ENCODE data around the gene COG2.

COG2 gene

GRCh38 chr1:230679825-230680224 lies 37.5 kb downstream of the COG2 start:
- no peak overlapping the region for H3K9ac ChIP-seq (ENCODE audit: low read length)
- H3K27ac ChIP-seq (ENCODE audit: low read depth, low read length), result no peak overlapping the region
- H3K4me1 ChIP-seq (ENCODE audit: insufficient read depth, low read length), result peaks cover 13% of the 10 kb centered on the region
- no peak overlapping the region for H3K4me3 ChIP-seq (ENCODE audit: low read depth in 1 of 2, low read length in 2 of 2)
- no peaks in the 10 kb centered on the region for H3K27me3 ChIP-seq (ENCODE audit: control insufficient read depth in 1 of 2, insufficient read depth in 2 of 2, low read length in 2 of 2)
- H3K36me3 ChIP-seq (ENCODE audit: insufficient read depth, low read length), result peaks cover 46% of the 10 kb centered on the region
- H3K9me3 ChIP-seq (ENCODE audit: low read length), result no peaks in the 10 kb centered on the region

- no peak overlapping the region for H3K9ac ChIP-seq (ENCODE audit: low read length)
- no peak overlapping the region for H3K4me3 ChIP-seq (ENCODE audit: low read depth in 1 of 2, low read length in 2 of 2)
- peaks cover 50% of the 10 kb centered on the region for H3K36me3 ChIP-seq (ENCODE audit: insufficient read depth, low read length)
- H3K27ac ChIP-seq (ENCODE audit: low read depth, low read length), result no peak overlapping the region
- H3K9me3 ChIP-seq (ENCODE audit: low read length), result no peaks in the 10 kb centered on the region
- peaks cover 13% of the 10 kb centered on the region for H3K4me1 ChIP-seq (ENCODE audit: insufficient read depth, low read length)
- no peaks in the 10 kb centered on the region for H3K27me3 ChIP-seq (ENCODE audit: control insufficient read depth in 1 of 2, insufficient read depth in 2 of 2, low read length in 2 of 2)
Observed at GRCh38 chr1:230680300-230681025, 38.2 kb downstream of the COG2 start.

GRCh38 chr1:230681599-230681998 lies 39.3 kb downstream of the COG2 start:
- no peaks in the 10 kb centered on the region for H3K9me3 ChIP-seq (ENCODE audit: low read length)
- H3K4me3 ChIP-seq (ENCODE audit: low read depth in 1 of 2, low read length in 2 of 2), result no peak overlapping the region
- H3K9ac ChIP-seq (ENCODE audit: low read length), result no peak overlapping the region
- peaks cover 56% of the 10 kb centered on the region for H3K36me3 ChIP-seq (ENCODE audit: insufficient read depth, low read length)
- no peaks in the 10 kb centered on the region for H3K27me3 ChIP-seq (ENCODE audit: control insufficient read depth in 1 of 2, insufficient read depth in 2 of 2, low read length in 2 of 2)
- H3K4me1 ChIP-seq (ENCODE audit: insufficient read depth, low read length), result peaks cover 13% of the 10 kb centered on the region
- peak overlapping the region; percentile 32 for H3K27ac ChIP-seq (ENCODE audit: low read depth, low read length)

GRCh38 chr1:230682274-230682673 lies 40.0 kb downstream of the COG2 start:
- no peaks in the 10 kb centered on the region for H3K9me3 ChIP-seq (ENCODE audit: low read length)
- H3K4me3 ChIP-seq (ENCODE audit: low read depth in 1 of 2, low read length in 2 of 2), result no peak overlapping the region
- H3K27ac ChIP-seq (ENCODE audit: low read depth, low read length), result peak overlapping the region; percentile 32
- no peak overlapping the region for H3K9ac ChIP-seq (ENCODE audit: low read length)
- peaks cover 13% of the 10 kb centered on the region for H3K4me1 ChIP-seq (ENCODE audit: insufficient read depth, low read length)
- no peaks in the 10 kb centered on the region for H3K27me3 ChIP-seq (ENCODE audit: control insufficient read depth in 1 of 2, insufficient read depth in 2 of 2, low read length in 2 of 2)
- H3K36me3 ChIP-seq (ENCODE audit: insufficient read depth, low read length), result peaks cover 58% of the 10 kb centered on the region

GRCh38 chr1:230682882-230683610 lies 40.8 kb downstream of the COG2 start:
- H3K4me1 ChIP-seq (ENCODE audit: insufficient read depth, low read length), result peaks cover 13% of the 10 kb centered on the region
- H3K27ac ChIP-seq (ENCODE audit: low read depth, low read length), result no peak overlapping the region
- H3K36me3 ChIP-seq (ENCODE audit: insufficient read depth, low read length), result peaks cover 60% of the 10 kb centered on the region
- H3K9ac ChIP-seq (ENCODE audit: low read length), result no peak overlapping the region
- no peaks in the 10 kb centered on the region for H3K9me3 ChIP-seq (ENCODE audit: low read length)
- H3K4me3 ChIP-seq (ENCODE audit: low read depth in 1 of 2, low read length in 2 of 2), result no peak overlapping the region
- H3K27me3 ChIP-seq (ENCODE audit: control insufficient read depth in 1 of 2, insufficient read depth in 2 of 2, low read length in 2 of 2), result no peaks in the 10 kb centered on the region

GRCh38 chr1:230684146-230684545 lies 41.9 kb downstream of the COG2 start:
- no peak overlapping the region for H3K9ac ChIP-seq (ENCODE audit: low read length)
- H3K9me3 ChIP-seq (ENCODE audit: low read length), result no peaks in the 10 kb centered on the region
- H3K36me3 ChIP-seq (ENCODE audit: insufficient read depth, low read length), result peaks cover 59% of the 10 kb centered on the region
- H3K4me1 ChIP-seq (ENCODE audit: insufficient read depth, low read length), result peaks cover 13% of the 10 kb centered on the region
- no peak overlapping the region for H3K27ac ChIP-seq (ENCODE audit: low read depth, low read length)
- no peak overlapping the region for H3K4me3 ChIP-seq (ENCODE audit: low read depth in 1 of 2, low read length in 2 of 2)
- no peaks in the 10 kb centered on the region for H3K27me3 ChIP-seq (ENCODE audit: control insufficient read depth in 1 of 2, insufficient read depth in 2 of 2, low read length in 2 of 2)

GRCh38 chr1:230684998-230685397 lies 42.7 kb downstream of the COG2 start:
- Histone ChIP-seq H3K27ac (ENCODE audit: low read depth, low read length) (no peak overlapping the region), H3K4me3 (ENCODE audit: low read depth in 1 of 2, low read length in 2 of 2) (no peak overlapping the region), H3K9ac (ENCODE audit: low read length) (no peak overlapping the region), H3K9me3 (ENCODE audit: low read length) (no peaks in the 10 kb centered on the region), H3K27me3 (ENCODE audit: control insufficient read depth in 1 of 2, insufficient read depth in 2 of 2, low read length in 2 of 2) (no peaks in the 10 kb centered on the region), H3K4me1 (ENCODE audit: insufficient read depth, low read length) (peaks cover 13% of the 10 kb centered on the region), H3K36me3 (ENCODE audit: insufficient read depth, low read length) (peaks cover 60% of the 10 kb centered on the region)

- no peak overlapping the region for H3K9ac ChIP-seq (ENCODE audit: low read length)
- no peaks in the 10 kb centered on the region for H3K9me3 ChIP-seq (ENCODE audit: low read length)
- no peak overlapping the region for H3K27ac ChIP-seq (ENCODE audit: low read depth, low read length)
- H3K4me1 ChIP-seq (ENCODE audit: insufficient read depth, low read length), result peaks cover 10% of the 10 kb centered on the region
- peaks cover 67% of the 10 kb centered on the region for H3K36me3 ChIP-seq (ENCODE audit: insufficient read depth, low read length)
- H3K4me3 ChIP-seq (ENCODE audit: low read depth in 1 of 2, low read length in 2 of 2), result no peak overlapping the region
- no peaks in the 10 kb centered on the region for H3K27me3 ChIP-seq (ENCODE audit: control insufficient read depth in 1 of 2, insufficient read depth in 2 of 2, low read length in 2 of 2)
Observed at GRCh38 chr1:230686747-230687146, 44.5 kb downstream of the COG2 start.

GRCh38 chr1:230690101-230690500 lies 47.8 kb downstream of the COG2 start:
- Histone ChIP-seq H3K36me3 (ENCODE audit: insufficient read depth, low read length) (peaks cover 79% of the 10 kb centered on the region), H3K4me3 (ENCODE audit: low read depth in 1 of 2, low read length in 2 of 2) (no peak overlapping the region), H3K27me3 (ENCODE audit: control insufficient read depth in 1 of 2, insufficient read depth in 2 of 2, low read length in 2 of 2) (no peaks in the 10 kb centered on the region), H3K9ac (ENCODE audit: low read length) (no peak overlapping the region), H3K4me1 (ENCODE audit: insufficient read depth, low read length) (no peaks in the 10 kb centered on the region), H3K27ac (ENCODE audit: low read depth, low read length) (no peak overlapping the region), H3K9me3 (ENCODE audit: low read length) (no peaks in the 10 kb centered on the region)

GRCh38 chr1:230691615-230692014 lies 49.3 kb downstream of the COG2 start:
- no peaks in the 10 kb centered on the region for H3K27me3 ChIP-seq (ENCODE audit: control insufficient read depth in 1 of 2, insufficient read depth in 2 of 2, low read length in 2 of 2)
- no peak overlapping the region for H3K4me3 ChIP-seq (ENCODE audit: low read depth in 1 of 2, low read length in 2 of 2)
- H3K4me1 ChIP-seq (ENCODE audit: insufficient read depth, low read length), result no peaks in the 10 kb centered on the region
- H3K9me3 ChIP-seq (ENCODE audit: low read length), result no peaks in the 10 kb centered on the region
- no peak overlapping the region for H3K9ac ChIP-seq (ENCODE audit: low read length)
- no peak overlapping the region for H3K27ac ChIP-seq (ENCODE audit: low read depth, low read length)
- peaks cover 66% of the 10 kb centered on the region for H3K36me3 ChIP-seq (ENCODE audit: insufficient read depth, low read length)

GRCh38 chr1:230693221-230693620 lies 50.9 kb downstream of the COG2 start:
- Histone ChIP-seq H3K36me3 (ENCODE audit: insufficient read depth, low read length) (peaks cover 50% of the 10 kb centered on the region), H3K27me3 (ENCODE audit: control insufficient read depth in 1 of 2, insufficient read depth in 2 of 2, low read length in 2 of 2) (no peaks in the 10 kb centered on the region), H3K9me3 (ENCODE audit: low read length) (no peaks in the 10 kb centered on the region), H3K27ac (ENCODE audit: low read depth, low read length) (no peak overlapping the region), H3K9ac (ENCODE audit: low read length) (no peak overlapping the region), H3K4me3 (ENCODE audit: low read depth in 1 of 2, low read length in 2 of 2) (no peak overlapping the region), H3K4me1 (ENCODE audit: insufficient read depth, low read length) (no peaks in the 10 kb centered on the region)

- no peak overlapping the region for H3K4me3 ChIP-seq (ENCODE audit: low read depth in 1 of 2, low read length in 2 of 2)
- H3K4me1 ChIP-seq (ENCODE audit: insufficient read depth, low read length), result no peaks in the 10 kb centered on the region
- no peak overlapping the region for H3K9ac ChIP-seq (ENCODE audit: low read length)
- peaks cover 44% of the 10 kb centered on the region for H3K36me3 ChIP-seq (ENCODE audit: insufficient read depth, low read length)
- H3K27me3 ChIP-seq (ENCODE audit: control insufficient read depth in 1 of 2, insufficient read depth in 2 of 2, low read length in 2 of 2), result no peaks in the 10 kb centered on the region
- H3K27ac ChIP-seq (ENCODE audit: low read depth, low read length), result no peak overlapping the region
- H3K9me3 ChIP-seq (ENCODE audit: low read length), result no peaks in the 10 kb centered on the region
Observed at GRCh38 chr1:230693777-230694176, 51.5 kb downstream of the COG2 start.

Data from muscle layer of colon (tissue), 2 donors.